Ascending aorta (tissue), 2 donors: ENCODE results near the gene LYL1. TPM values are rescaled to one million over a fixed set of nuclear protein-coding genes. Genes with fewer than 3 reads are reported as not detected.

ENCODE experiments used
- DNase-seq, 2 donors: peaks; one replicate each; pipeline ENCODE4 v3.0.0-alpha.2; 2019; ENCODE audit warnings: low spot score in 2 of 2
- H3K27ac ChIP-seq, 2 donors: fragments of 200-600 bp; sonication (generic); one replicate each; pipeline ENCODE4 v1.5.1; 2016 to 2017; ENCODE audit warnings: mild to moderate bottlenecking in 1 of 2
- H3K27me3 ChIP-seq: fragments of 200-600 bp; sonication (generic); one replicate; pipeline ENCODE4 v1.5.1; 2017
- H3K36me3 ChIP-seq, 2 donors: fragments of 200-600 bp; sonication (generic); one replicate each; pipeline ENCODE4 v1.5.1; 2016
- H3K4me1 ChIP-seq, 2 donors: fragments of 200-600 bp; sonication (generic); one replicate each; pipeline ENCODE4 v1.5.1; 2016 to 2017; ENCODE audit warnings: mild to moderate bottlenecking in 1 of 2
- H3K4me3 ChIP-seq, 2 donors: fragments of 200-600 bp; sonication (generic); one replicate each; pipeline ENCODE4 v1.5.1; 2016 to 2017; ENCODE audit warnings: mild to moderate bottlenecking in 1 of 2
- H3K9me3 ChIP-seq, 2 donors: fragments of 200-600 bp; sonication (generic); one replicate each; pipeline ENCODE4 v1.5.1; 2016
- CTCF ChIP-seq, 3 experiments: fragments of 200-600 bp in 2 of 3; fragments of 450-650 bp in 1 of 3; sonication (generic) in 2 of 3; IDR thresholded peaks; one replicate each; pipeline ENCODE4 v1.5.1; 2016 to 2019; ENCODE audit warnings: antibody characterized with exemption in 3 of 3, mild to moderate bottlenecking in 1 of 3, moderate library complexity in 1 of 3
- intact Hi-C: fragments of 100-400 bp; cut with DNase I; formaldehyde crosslinking; loops from one replicate; pipeline ENCODE4 v1.15.1; 2023
- total RNA-seq: library from RNA; depleted of rRNA; stranded (reverse); fragments of >200 nt; gene quantifications from one replicate; pipeline ENCODE4 v1.1.0, GENCODE V29; 2016

LYL1 gene
- total RNA-seq, 1 donor from 2014 or later = 46.7 TPM

GRCh38 chr19:13094106-13094504 is 8.6 kb downstream of the LYL1 start:
- intact Hi-C loops = loop anchor here (5.0 kb wide), 1 partner anchor 97 kb away; the partner anchor contains the start of gene NFIX
- peak in 1 of 2 donors; percentile 67 for DNase-seq
- Histone ChIP-seq H3K27me3 (no peaks in the 10 kb centered on the region), H3K4me1 (peaks cover 41 to 59% of the 10 kb centered on the region in 2 donors), H3K9me3 (no peaks in the 10 kb centered on the region), H3K27ac (peak overlapping the region; percentile 93 to 94), H3K4me3 (no peak overlapping the region), H3K36me3 (peaks cover 11 to 16% of the 10 kb centered on the region in 2 donors)
- TF ChIP-seq CTCF (IDR thresholded peaks at IDR 0.05) = no peak

GRCh38 chr19:13093407-13094105 is 9.1 kb downstream of the LYL1 start:
- Histone ChIP-seq H3K27me3 (no peaks in the 10 kb centered on the region), H3K4me3 (no peak overlapping the region), H3K9me3 (no peaks in the 10 kb centered on the region), H3K4me1 (peaks cover 45 to 59% of the 10 kb centered on the region in 2 donors), H3K36me3 (peaks cover 11 to 16% of the 10 kb centered on the region in 2 donors), H3K27ac (peak overlapping the region; percentile 93 to 94)
- DNase-seq = peak in 1 of 2 donors; percentile 94
- intact Hi-C loops = loop anchor here (1.0 to 5.0 kb wide), 5 partner anchors 33 to 115 kb away; partner anchors contain the start of gene NFIX
- peak; percentile 90 to 98 (median 94) for TF ChIP-seq CTCF (IDR thresholded peaks at IDR 0.05)

GRCh38 chr19:13092606-13093235 is 9.9 kb downstream of the LYL1 start:
- no peaks in the 10 kb centered on the region for H3K9me3 ChIP-seq
- H3K27me3 ChIP-seq = no peaks in the 10 kb centered on the region
- H3K27ac ChIP-seq = peak overlapping the region; percentile 93 to 94
- intact Hi-C loops = loop anchor here (1.0 to 5.0 kb wide), 5 partner anchors 32 to 114 kb away; partner anchors contain the start of gene NFIX
- peaks cover 16 to 19% of the 10 kb centered on the region in 2 donors for H3K36me3 ChIP-seq
- DNase-seq = peak in 1 of 2 donors; percentile 69
- peak overlapping the region in 1 of 2 donors; percentile 42 for H3K4me3 ChIP-seq
- peaks cover 45 to 56% of the 10 kb centered on the region in 2 donors for H3K4me1 ChIP-seq
- TF ChIP-seq CTCF (IDR thresholded peaks at IDR 0.05) = no peak

GRCh38 chr19:13092158-13092543 is 10.5 kb downstream of the LYL1 start:
- peaks cover 45 to 53% of the 10 kb centered on the region in 2 donors for H3K4me1 ChIP-seq
- peak overlapping the region in 1 of 2 donors; percentile 42 for H3K4me3 ChIP-seq
- peaks cover 18 to 19% of the 10 kb centered on the region in 2 donors for H3K36me3 ChIP-seq
- no peaks in the 10 kb centered on the region for H3K9me3 ChIP-seq
- peak overlapping the region; percentile 93 to 94 for H3K27ac ChIP-seq
- no peak for TF ChIP-seq CTCF (IDR thresholded peaks at IDR 0.05)
- DNase-seq = peak in 1 of 2 donors; percentile 62
- H3K27me3 ChIP-seq = no peaks in the 10 kb centered on the region
- intact Hi-C loops = loop anchor here (2.0 to 5.0 kb wide), 3 partner anchors 31 to 95 kb away; partner anchors contain the start of gene NFIX

GRCh38 chr19:13091400-13092157 is 11.1 kb downstream of the LYL1 start:
- peak; percentile 66 to 94 for DNase-seq
- peak overlapping the region in 1 of 2 donors; percentile 42 for H3K4me3 ChIP-seq
- peaks cover 45 to 53% of the 10 kb centered on the region in 2 donors for H3K4me1 ChIP-seq
- peak in 1 of 3 experiments; percentile 4 for TF ChIP-seq CTCF (IDR thresholded peaks at IDR 0.05)
- H3K27me3 ChIP-seq = no peaks in the 10 kb centered on the region
- H3K27ac ChIP-seq = peak overlapping the region; percentile 93 to 94
- H3K9me3 ChIP-seq = no peaks in the 10 kb centered on the region
- peaks cover 19 to 24% of the 10 kb centered on the region in 2 donors for H3K36me3 ChIP-seq
- intact Hi-C loops = loop anchor here (2.0 to 5.0 kb wide), 3 partner anchors 31 to 94 kb away; partner anchors contain the start of gene NFIX
